HCT116 (cell line): ENCODE results near the gene CACNA1G. TPM values are rescaled to one million over a fixed set of nuclear protein-coding genes. Genes with fewer than 3 reads are reported as not detected.

Source experiments
- ATAC-seq: fragments of 200-7000 bp; cut with Tn5 transposase; 2 replicates; pipeline ENCODE4 v1.9.1; 2020; ENCODE audit warnings: mild to moderate bottlenecking, moderate library complexity
- BruUV-seq: library from RNA; stranded (reverse); fragments of 400-500 nt; replicated peaks from 2 replicates; lab custom pipeline; 2021; lab: Mats Ljungman, UMichigan
- CTCF ChIA-PET: fragments of 300-600 bp; sonication (Branson Sonifier 250); formaldehyde crosslinking; loops from one replicate; lab custom pipeline; 2021; ENCODE audit warnings: antibody characterized with exemption; lab: Charles Lee
- POLR2A ChIA-PET: fragments of 300-600, 350-600 bp; sonication (Branson Sonifier 250); formaldehyde crosslinking; loops from one replicate; lab custom pipeline; 2021; ENCODE audit warnings: antibody characterized with exemption; lab: Charles Lee
- RAD21 ChIA-PET, 2 experiments: fragments of 300-600 bp; sonication (Branson Sonifier 250); formaldehyde crosslinking; loops; one replicate each; lab custom pipeline; 2023; ENCODE audit warnings: low total read pairs in 2 of 2; ENCODE audit not compliant: uncharacterized antibody in 2 of 2, unreplicated experiment in 2 of 2, low non-redundant PET in 1 of 2; lab: Charles Lee
- DNase-seq: peaks from one replicate; pipeline ENCODE4 v3.0.0-alpha.2; 2010; ENCODE audit warnings: low read depth, low spot score
- H2AFZ ChIP-seq: fragments of 200-600 bp; shearing (Covaris generic), sonication (generic); 2 replicates; pipeline ENCODE4 v1.6.1; 2017; ENCODE audit warnings: low read depth, mixed run types, mixed read lengths, antibody characterized with exemption, low read length; ENCODE audit not compliant: poor library complexity, severe bottlenecking
- H3K27ac ChIP-seq: 2 replicates; pipeline ENCODE4 v1.5.1; 2012; ENCODE audit warnings: low read depth, low read length
- H3K27me3 ChIP-seq: fragments of 200-600 bp; sonication (generic); 2 replicates; pipeline ENCODE4 v1.6.1; 2016; ENCODE audit warnings: mixed run types, low read length, mixed read lengths; ENCODE audit not compliant: insufficient read depth
- H3K36me3 ChIP-seq, 2 experiments: fragments of 200-500 bp in 1 of 2; fragments of 200-600 bp in 1 of 2; sonication (Bioruptor generic) in 1 of 2; sonication (generic) in 1 of 2; 2 replicates each; pipeline versions ENCODE4 v1.5.1 to v1.6.1; 2014 to 2016; ENCODE audit warnings: low read length in 2 of 2, inconsistent platforms in 1 of 2, mixed read lengths in 1 of 2, mixed run types in 1 of 2; ENCODE audit not compliant: insufficient read depth in 2 of 2, control insufficient read depth in 1 of 2
- H3K4me1 ChIP-seq, 2 experiments: fragments of 200-600 bp in 1 of 2; sonication (generic) in 1 of 2; 2 replicates each; pipeline versions ENCODE4 v1.5.1 to v1.6.1; 2012 to 2017; ENCODE audit warnings: low read length in 2 of 2, inconsistent platforms in 1 of 2, mild to moderate bottlenecking in 1 of 2, mixed read lengths in 1 of 2, mixed run types in 1 of 2, moderate library complexity in 1 of 2; ENCODE audit not compliant: insufficient read depth in 2 of 2, control insufficient read depth in 1 of 2
- H3K4me2 ChIP-seq: fragments of 200-600 bp; sonication (generic); 2 replicates; pipeline ENCODE4 v1.6.1; 2017; ENCODE audit warnings: mixed run types, low read length, mixed read lengths
- H3K4me3 ChIP-seq, 2 experiments: fragments of 200-600 bp in 1 of 2; sonication (generic) in 1 of 2; replicated peaks in 1 of 2; 2 replicates each; pipeline ENCODE4 v1.5.1; 2011 to 2016; ENCODE audit warnings: low read length in 2 of 2, control low read depth in 1 of 2, low read depth in 1 of 2, mild to moderate bottlenecking in 1 of 2, mixed read lengths in 1 of 2, mixed run types in 1 of 2
- H3K79me2 ChIP-seq: fragments of 200-600 bp; sonication (generic); 2 replicates; pipeline ENCODE4 v1.6.1; 2017; ENCODE audit warnings: mild to moderate bottlenecking, mixed run types, low read length, moderate library complexity, mixed read lengths; ENCODE audit not compliant: insufficient read depth
- H3K9ac ChIP-seq: fragments of 200-600 bp; sonication (generic); 2 replicates; pipeline ENCODE4 v1.6.1; 2016; ENCODE audit warnings: low read length, mixed read lengths
- H3K9me2 ChIP-seq: fragments of 200-600 bp; sonication (generic), shearing (Covaris generic); 2 replicates; pipeline ENCODE4 v1.6.1; 2017; ENCODE audit warnings: mixed run types, mild to moderate bottlenecking, moderate library complexity; ENCODE audit not compliant: insufficient read depth
- H3K9me3 ChIP-seq, 2 experiments: fragments of 200-500 bp in 1 of 2; fragments of 200-600 bp in 1 of 2; sonication (Bioruptor generic) in 1 of 2; sonication (generic) in 1 of 2; 2 replicates each; pipeline ENCODE4 v1.6.1; 2014 to 2017; ENCODE audit warnings: low read length in 2 of 2, mixed read lengths in 2 of 2, inconsistent platforms in 1 of 2, low read depth in 1 of 2, mild to moderate bottlenecking in 1 of 2, mixed run types in 1 of 2, moderate library complexity in 1 of 2; ENCODE audit not compliant: control insufficient read depth in 1 of 2, insufficient read depth in 1 of 2
- H4K20me1 ChIP-seq: fragments of 200-600 bp; sonication (generic), shearing (Covaris generic); 2 replicates; pipeline ENCODE4 v1.6.1; 2017; ENCODE audit warnings: mixed run types, mild to moderate bottlenecking, moderate library complexity; ENCODE audit not compliant: insufficient read depth
- CBX3 ChIP-seq: IDR thresholded peaks from 2 replicates; pipeline ENCODE4 v1.6.1; 2012; ENCODE audit warnings: low read depth
- CEBPB ChIP-seq: IDR thresholded peaks from 2 replicates; pipeline ENCODE4 v1.6.1; 2012; ENCODE audit warnings: low read depth
- CTCF ChIP-seq, 3 experiments: fragments of 200-600 bp in 1 of 3; sonication (generic) in 1 of 3; IDR thresholded peaks in 2 of 3; conservative IDR thresholded peaks in 1 of 3; 2 replicates each; pipeline ENCODE4 v1.5.1; 2012 to 2017; ENCODE audit warnings: low read depth in 2 of 3, low read length in 2 of 3, antibody characterized with exemption in 1 of 3, borderline replicate concordance in 1 of 3, control low read depth in 1 of 3, mild to moderate bottlenecking in 1 of 3, mixed read lengths in 1 of 3, mixed run types in 1 of 3, moderate library complexity in 1 of 3; ENCODE audit not compliant: insufficient read depth in 1 of 3
- EGR1 ChIP-seq: IDR thresholded peaks from 2 replicates; pipeline ENCODE4 v1.6.1; 2012; ENCODE audit warnings: low read depth
- POLR2AphosphoS5 ChIP-seq: IDR thresholded peaks from 2 replicates; pipeline ENCODE4 v1.6.1; 2011; ENCODE audit warnings: mild to moderate bottlenecking, low read depth, low read length, moderate library complexity
- SIN3A ChIP-seq: IDR thresholded peaks from 2 replicates; pipeline ENCODE4 v1.6.1; 2012; ENCODE audit warnings: low read depth
- SRF ChIP-seq: IDR thresholded peaks from 2 replicates; pipeline ENCODE4 v1.6.1; 2012; ENCODE audit warnings: low read depth
- TCF7L2 ChIP-seq: IDR thresholded peaks from 2 replicates; pipeline ENCODE4 v1.7.0; 2011; ENCODE audit warnings: borderline replicate concordance, inconsistent platforms; ENCODE audit not compliant: insufficient read depth, insufficient read length; ENCODE audit errors: extremely low read depth
- YY1 ChIP-seq: IDR thresholded peaks from 2 replicates; pipeline ENCODE4 v1.6.1; 2011; ENCODE audit warnings: low read length, low read depth, moderate library complexity, mild to moderate bottlenecking; ENCODE audit not compliant: insufficient replicate concordance; ENCODE audit errors: extremely low read depth
- ZFX ChIP-seq: fragments of 450-650 bp; IDR thresholded peaks from 2 replicates; pipeline ENCODE4 v1.6.1; 2017
- ZNF274 ChIP-seq: fragments of 200-500 bp; sonication (Bioruptor generic); IDR thresholded peaks from 2 replicates; pipeline ENCODE4 v1.6.1; 2014; ENCODE audit warnings: mild to moderate bottlenecking, low read depth, low read length, inconsistent platforms
- intact Hi-C: fragments of 100-400 bp; cut with micrococcal nuclease; formaldehyde crosslinking; loops from 2 replicates; pipeline ENCODE4 v1.10.0; 2022
- total RNA-seq: library from RNA; stranded (reverse); gene quantifications from one replicate; pipeline ENCODE4 v1.2.1, GENCODE V29; 2021; ENCODE audit not compliant: unreplicated experiment

CACNA1G gene
- total RNA-seq, 1 experiment from 2014 or later, result 3.4 TPM

- H3K27ac ChIP-seq, result no peak overlapping the region; the same call in 1 of the 2 replicates
- H3K79me2 ChIP-seq, result peaks cover 26% of the 10 kb centered on the region
- H3K9ac ChIP-seq, result peak overlapping the region; percentile 81; the same call in 1 of the 2 replicates
- H3K4me3 ChIP-seq, result no peak overlapping the region; a peak in 1 of 4 replicates
- TF ChIP-seq TCF7L2 (no peak), CBX3 (no peak), EGR1 (no peak), CTCF (IDR thresholded peaks at IDR 0.05 in 2 of 3, conservative IDR thresholded peaks at IDR 0.05 in 1 of 3; ENCODE audit: borderline replicate concordance in 1 of 3, insufficient read depth in 1 of 3, low read depth in 2 of 3, low read length in 2 of 3) (no peak), ZFX (no peak), YY1 (no peak), SRF (no peak), POLR2AphosphoS5 (no peak), CEBPB (no peak), SIN3A (no peak), ZNF274 (no peak)
- TF ChIP-seq, all 23 proteins: peak for 0
- CTCF ChIA-PET, result interaction anchor here (1.5 kb wide), 1 partner anchor 61 kb away, joined by 8 read pairs; no protein-coding TSS in a partner anchor
- BruUV-seq, result no TSS peak
- DNase-seq (no peak), ATAC-seq (no peak)
- no peaks in the 10 kb centered on the region for H3K9me2 ChIP-seq
- H3K4me2 ChIP-seq, result peak overlapping the region; percentile 87
- H3K4me1 ChIP-seq, result peaks cover 55 to 84% of the 10 kb centered on the region in 2 experiments
- intact Hi-C loops, result loop anchor here (10.0 kb wide), 1 partner anchor 231 kb away; the partner anchor contains the start of gene TOB1
- no peaks in the 10 kb centered on the region for H3K27me3 ChIP-seq
- no peaks in the 10 kb centered on the region for H4K20me1 ChIP-seq
- RAD21 ChIA-PET, result no interaction called here
- POLR2A ChIA-PET, result no interaction called here
- H2AFZ ChIP-seq, result no peak overlapping the region
- no peaks in the 10 kb centered on the region for H3K9me3 ChIP-seq
- no peaks in the 10 kb centered on the region for H3K36me3 ChIP-seq
These were observed 73.2 kb downstream of the CACNA1G start for GRCh38 chr17:50633683-50634082.
